ENCODE data around the gene PPP1R1A.

DNA sequence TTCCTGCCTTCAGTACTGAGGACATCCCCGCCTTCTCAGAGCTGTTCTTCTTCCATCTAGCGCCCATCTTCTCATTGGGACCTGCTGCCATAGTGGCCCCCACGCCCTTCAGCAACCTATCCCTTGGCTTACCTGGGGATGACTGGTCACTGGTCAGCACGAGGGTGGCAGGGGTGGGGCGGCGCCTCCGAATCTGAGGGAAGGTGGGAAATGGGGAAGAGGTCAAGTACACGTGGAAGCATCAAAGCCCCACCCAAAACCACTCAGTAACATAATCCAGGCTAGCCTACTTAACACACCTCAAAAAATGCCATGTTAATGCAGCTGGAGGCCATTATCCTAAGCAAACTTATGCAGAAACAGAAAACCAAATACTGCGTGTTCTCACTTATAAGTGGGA is 4.3 kb downstream of the PPP1R1A start:
- TF ChIP-seq EZH2 (IDR thresholded peaks at IDR 0.05), result no peak
- TF ChIP-seq, protein P1, sequence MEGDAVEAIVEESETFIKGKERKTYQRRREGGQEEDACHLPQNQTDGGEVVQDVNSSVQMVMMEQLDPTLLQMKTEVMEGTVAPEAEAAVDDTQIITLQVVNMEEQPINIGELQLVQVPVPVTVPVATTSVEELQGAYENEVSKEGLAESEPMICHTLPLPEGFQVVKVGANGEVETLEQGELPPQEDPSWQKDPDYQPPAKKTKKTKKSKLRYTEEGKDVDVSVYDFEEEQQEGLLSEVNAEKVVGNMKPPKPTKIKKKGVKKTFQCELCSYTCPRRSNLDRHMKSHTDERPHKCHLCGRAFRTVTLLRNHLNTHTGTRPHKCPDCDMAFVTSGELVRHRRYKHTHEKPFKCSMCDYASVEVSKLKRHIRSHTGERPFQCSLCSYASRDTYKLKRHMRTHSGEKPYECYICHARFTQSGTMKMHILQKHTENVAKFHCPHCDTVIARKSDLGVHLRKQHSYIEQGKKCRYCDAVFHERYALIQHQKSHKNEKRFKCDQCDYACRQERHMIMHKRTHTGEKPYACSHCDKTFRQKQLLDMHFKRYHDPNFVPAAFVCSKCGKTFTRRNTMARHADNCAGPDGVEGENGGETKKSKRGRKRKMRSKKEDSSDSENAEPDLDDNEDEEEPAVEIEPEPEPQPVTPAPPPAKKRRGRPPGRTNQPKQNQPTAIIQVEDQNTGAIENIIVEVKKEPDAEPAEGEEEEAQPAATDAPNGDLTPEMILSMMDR (IDR thresholded peaks at IDR 0.05), result no peak
- no peak for TF ChIP-seq EZH2phosphoT487 (IDR thresholded peaks at IDR 0.05)

All from neural progenitor cell (in vitro differentiated cells).